BLaER1 treated with 17β-estradiol and CSF1 and Interleukin-3, amounts not matched to agents 10 nM and 100 nM (cell line): ENCODE results near the gene FCER1G.

ENCODE experiments used
- H3K27ac ChIP-seq, 11 experiments: shearing (Covaris generic); formaldehyde crosslinking; 2 replicates each; pipeline ENCODE4 v1.8.1; 2022
- H3K27me3 ChIP-seq, 11 experiments: shearing (Covaris generic); formaldehyde crosslinking; 2 replicates each; pipeline ENCODE4 v1.8.1; 2022
- H3K36me3 ChIP-seq, 11 experiments: shearing (Covaris generic); formaldehyde crosslinking; 2 replicates each; pipeline ENCODE4 v1.8.1; 2022
- H3K4me1 ChIP-seq, 10 experiments: shearing (Covaris generic); formaldehyde crosslinking; 2 replicates each; pipeline ENCODE4 v1.8.1; 2022
- H3K4me2 ChIP-seq, 11 experiments: shearing (Covaris generic); formaldehyde crosslinking; 2 replicates each; pipeline ENCODE4 v1.8.1; 2022
- H3K4me3 ChIP-seq, 10 experiments: shearing (Covaris generic); formaldehyde crosslinking; 2 replicates each; pipeline ENCODE4 v1.8.1; 2022
- H3K9ac ChIP-seq, 11 experiments: shearing (Covaris generic); formaldehyde crosslinking; 2 replicates each; pipeline ENCODE4 v1.8.1; 2022
- H3K9me3 ChIP-seq, 11 experiments: shearing (Covaris generic); formaldehyde crosslinking; replicated peaks in 1 of 11; 2 replicates each; pipeline ENCODE4 v1.8.1; 2022
- H4K20me1 ChIP-seq, 11 experiments: shearing (Covaris generic); formaldehyde crosslinking; 2 replicates each; pipeline ENCODE4 v1.8.1; 2022
- Cebpa-rat ChIP-seq, 11 experiments: shearing (Covaris generic); IDR thresholded peaks; 2 replicates each; pipeline ENCODE4 v1.8.1; 2022

FCER1G gene

DNA sequence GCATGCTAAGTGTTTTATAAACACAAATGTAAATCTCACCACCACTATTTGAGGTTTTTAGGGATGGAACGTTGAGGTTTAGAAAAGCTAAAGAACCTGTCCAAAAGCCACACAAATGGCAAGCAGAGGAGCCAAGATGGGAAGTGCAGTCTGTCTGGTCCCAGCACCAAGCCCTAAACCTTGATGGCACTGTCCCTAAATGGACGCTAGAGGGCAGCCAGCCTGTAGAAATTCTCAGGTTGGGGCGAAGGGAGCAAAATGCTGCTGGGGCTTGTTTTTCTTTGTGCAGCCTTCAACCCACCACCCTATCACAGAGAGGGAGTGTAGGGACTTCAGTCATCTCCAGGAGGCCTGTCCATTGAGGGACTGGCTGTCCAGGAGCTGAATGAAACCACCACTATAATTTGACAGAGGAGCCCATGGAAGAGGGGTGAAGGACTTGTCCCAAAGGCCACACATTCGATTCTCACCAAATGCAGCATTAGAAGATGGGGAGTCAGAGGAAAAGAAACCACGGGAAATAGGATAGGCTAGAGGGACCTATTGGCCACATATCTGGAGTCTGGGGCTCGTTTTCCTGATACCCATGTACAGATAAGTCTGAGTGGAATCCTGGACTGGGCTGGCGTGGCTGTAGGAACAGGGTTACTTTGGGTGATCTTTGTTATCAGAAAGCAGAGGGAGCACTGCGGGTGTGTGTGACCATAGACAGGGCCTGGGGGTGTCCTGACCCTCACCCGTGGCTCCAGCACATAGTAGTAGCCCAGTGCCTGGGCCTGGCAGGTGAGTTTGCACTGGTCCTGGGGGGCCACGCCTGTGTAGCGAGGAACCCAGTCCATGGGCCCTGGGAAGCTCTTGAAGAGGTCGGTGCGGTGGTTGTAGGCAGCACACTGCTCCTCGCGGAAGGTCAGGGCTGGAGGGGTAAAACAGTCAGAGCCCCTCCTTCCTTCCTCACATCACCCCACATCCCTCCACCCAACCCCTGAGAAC, 22.3 kb upstream of the FCER1G start:
- Histone ChIP-seq H3K27ac (peak overlapping the region in 8 of 11 experiments; percentile 11 to 46 (median 22); a peak in 11 of 22 replicates), H3K4me1 (peaks cover 56 to 96% (median 69%) of the 10 kb centered on the region in 10 experiments), H3K4me2 (peak overlapping the region; percentile 48 to 94 (median 72)), H4K20me1 (no peaks in the 10 kb centered on the region), H3K9me3 (no peaks in the 10 kb centered on the region), H3K36me3 (no peaks in the 10 kb centered on the region), H3K4me3 (no peak overlapping the region), H3K9ac (peak overlapping the region in 10 of 11 experiments; percentile 2 to 50 (median 28); a peak in 10 of 22 replicates), H3K27me3 (no peaks in the 10 kb centered on the region)
- no peak for TF ChIP-seq Cebpa-rat (IDR thresholded peaks at IDR 0.05)

DNA sequence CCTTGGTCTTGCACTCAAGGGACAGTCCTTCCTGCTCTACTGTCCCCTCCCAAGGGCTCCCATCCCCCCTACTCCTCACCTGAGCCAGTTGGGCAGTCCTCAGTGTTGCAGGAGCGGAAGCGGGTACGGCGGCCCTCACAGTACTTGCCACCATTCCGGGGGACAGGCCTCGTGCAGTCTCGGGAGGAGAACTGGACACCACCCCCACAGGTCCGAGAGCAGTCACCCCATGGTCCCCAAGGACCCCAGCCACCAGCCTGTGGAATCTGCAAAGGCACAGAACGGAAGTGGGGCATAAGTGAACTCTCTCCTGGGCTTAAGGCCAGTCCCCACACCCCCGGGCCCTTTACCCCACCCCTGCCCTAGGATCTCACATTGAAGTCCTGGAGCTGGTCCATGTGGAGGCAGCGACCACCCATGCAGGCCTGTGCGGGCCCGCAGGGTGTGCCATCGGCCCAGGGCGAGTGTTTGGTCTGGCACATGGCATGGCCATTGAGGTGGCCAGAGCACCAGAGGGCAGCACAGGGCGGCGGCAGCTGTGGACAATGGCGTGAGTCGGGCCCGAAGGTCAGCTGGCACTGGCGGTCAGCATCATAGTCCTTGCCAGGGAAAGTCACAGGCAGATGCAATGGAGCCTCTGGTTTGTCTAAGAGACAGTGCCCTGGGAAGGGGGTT, 21.4 kb upstream of the FCER1G start:
- peak overlapping the region in 9 of 11 experiments; percentile 2 to 50 (median 30); a peak in 8 of 22 replicates for H3K9ac ChIP-seq
- no peaks in the 10 kb centered on the region for H3K36me3 ChIP-seq
- H3K4me2 ChIP-seq: peak overlapping the region; percentile 48 to 94 (median 72)
- H3K4me1 ChIP-seq: peaks cover 53 to 96% (median 72%) of the 10 kb centered on the region in 10 experiments
- H3K4me3 ChIP-seq: no peak overlapping the region
- peak overlapping the region in 8 of 11 experiments; percentile 11 to 46 (median 22); a peak in 12 of 22 replicates for H3K27ac ChIP-seq
- no peak for TF ChIP-seq Cebpa-rat (IDR thresholded peaks at IDR 0.05)
- no peaks in the 10 kb centered on the region for H4K20me1 ChIP-seq
- no peaks in the 10 kb centered on the region for H3K9me3 ChIP-seq
- H3K27me3 ChIP-seq: no peaks in the 10 kb centered on the region

DNA sequence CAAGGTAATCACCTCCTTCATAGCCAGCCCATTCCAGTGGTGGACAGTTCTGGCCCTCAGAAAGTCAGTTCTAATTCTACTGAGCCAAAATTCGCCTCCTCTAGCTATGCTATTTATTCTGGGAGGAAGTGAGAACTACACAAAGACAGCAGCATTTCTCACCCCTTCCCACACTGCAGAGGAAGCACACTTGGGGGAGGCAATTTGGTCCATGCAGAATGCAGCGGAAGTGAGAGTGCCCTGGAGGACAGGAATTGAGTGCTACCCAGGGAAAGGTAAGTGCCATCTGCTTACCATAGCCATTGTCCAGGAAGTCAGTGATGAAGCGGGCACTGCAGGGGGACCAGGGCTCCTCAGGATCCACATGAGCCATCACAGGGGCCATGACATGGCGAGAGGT, 19.9 kb upstream of the FCER1G start:
- Histone ChIP-seq H3K9me3 (no peaks in the 10 kb centered on the region), H3K36me3 (no peaks in the 10 kb centered on the region), H3K9ac (peak overlapping the region in 3 of 11 experiments; percentile 3 to 32 (median 14); a peak in 3 of 22 replicates), H4K20me1 (no peaks in the 10 kb centered on the region), H3K27me3 (no peaks in the 10 kb centered on the region), H3K4me3 (no peak overlapping the region), H3K4me1 (peaks cover 59 to 100% (median 85%) of the 10 kb centered on the region in 10 experiments), H3K27ac (peak overlapping the region in 5 of 11 experiments; percentile 6 to 30 (median 26); a peak in 4 of 22 replicates), H3K4me2 (peak overlapping the region; percentile 10 to 94 (median 45); a peak in 21 of 22 replicates)
- TF ChIP-seq Cebpa-rat (IDR thresholded peaks at IDR 0.05): no peak

DNA sequence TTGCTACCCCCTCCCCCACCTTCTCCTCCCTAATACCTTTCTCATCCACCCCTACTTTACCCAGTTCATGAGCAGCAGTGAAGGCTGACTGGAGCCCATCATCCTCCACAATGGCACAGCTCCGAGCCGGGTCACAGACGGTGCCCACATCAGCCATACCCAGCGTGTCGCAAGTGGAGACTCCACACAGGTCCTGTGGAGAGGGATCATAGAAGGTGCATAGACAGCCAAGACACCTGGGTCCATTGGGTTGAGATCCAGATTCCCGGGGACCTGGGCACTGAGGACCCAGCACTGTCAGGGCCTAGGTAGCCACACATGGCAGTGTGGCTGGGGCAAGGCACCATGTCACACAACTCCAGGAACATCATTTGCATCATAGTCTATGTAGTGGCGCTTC, 19.0 kb upstream of the FCER1G start:
- H3K27me3 ChIP-seq: no peaks in the 10 kb centered on the region
- no peaks in the 10 kb centered on the region for H4K20me1 ChIP-seq
- H3K9ac ChIP-seq: no peak overlapping the region
- H3K9me3 ChIP-seq: no peaks in the 10 kb centered on the region
- H3K36me3 ChIP-seq: no peaks in the 10 kb centered on the region
- peaks cover 68 to 100% (median 88%) of the 10 kb centered on the region in 10 experiments for H3K4me1 ChIP-seq
- TF ChIP-seq Cebpa-rat (IDR thresholded peaks at IDR 0.05): no peak
- H3K4me3 ChIP-seq: no peak overlapping the region
- H3K27ac ChIP-seq: peak overlapping the region in 3 of 11 experiments; percentile 49 to 71 (median 50); a peak in 4 of 22 replicates
- peak overlapping the region; percentile 44 to 94 (median 78); a peak in 19 of 22 replicates for H3K4me2 ChIP-seq

DNA sequence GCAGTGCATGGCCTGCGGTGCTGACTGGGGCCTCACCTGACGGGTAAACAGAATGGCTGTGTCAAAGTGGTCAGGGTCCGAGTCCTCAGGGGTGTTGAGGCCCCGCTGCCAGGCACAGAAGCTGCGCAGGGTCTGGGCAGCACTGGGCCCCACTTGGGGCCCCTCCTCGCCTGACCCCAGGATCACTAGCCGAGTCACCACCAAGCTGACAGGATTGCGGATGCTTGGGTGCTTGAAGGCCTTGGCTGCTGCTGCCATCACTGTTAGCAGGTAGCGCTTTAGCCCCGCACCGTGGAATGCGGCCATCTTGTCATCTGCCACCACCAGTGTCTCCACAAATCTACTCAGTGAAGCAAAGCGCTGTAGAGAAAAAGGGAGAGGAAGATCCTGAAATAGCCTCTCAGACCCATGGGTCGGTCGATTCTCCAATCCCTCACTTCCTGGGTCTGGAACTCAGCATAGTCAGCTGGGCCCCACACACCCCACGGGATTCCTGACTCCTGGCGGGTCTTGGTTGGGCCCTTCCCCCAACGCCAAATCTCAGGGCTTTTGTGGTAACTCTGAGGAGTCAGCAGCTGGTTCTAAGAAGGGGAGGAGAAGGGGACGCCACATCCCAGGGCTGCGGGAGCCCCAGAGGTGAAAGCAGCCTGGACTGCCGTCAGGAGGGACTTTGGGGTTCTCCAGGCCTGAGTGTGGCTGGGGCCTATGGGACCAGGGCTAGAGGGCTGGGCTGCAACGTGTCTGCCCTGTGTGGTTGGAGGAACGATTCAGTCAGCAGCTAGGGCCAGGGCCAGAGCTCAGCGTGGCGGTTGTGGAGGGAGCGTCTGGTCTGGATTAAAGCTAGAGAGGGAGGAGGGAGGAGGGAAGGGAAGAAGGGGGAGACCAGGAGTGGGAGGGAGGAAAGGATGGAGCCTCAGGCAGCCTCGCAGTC, 18.3 kb upstream of the FCER1G start:
- H3K36me3 ChIP-seq: no peaks in the 10 kb centered on the region
- H3K4me2 ChIP-seq: peak overlapping the region; percentile 44 to 94 (median 78)
- H4K20me1 ChIP-seq: no peaks in the 10 kb centered on the region
- no peak overlapping the region for H3K4me3 ChIP-seq
- TF ChIP-seq Cebpa-rat (IDR thresholded peaks at IDR 0.05): no peak
- H3K9ac ChIP-seq: peak overlapping the region in 10 of 11 experiments; percentile 15 to 61 (median 34); a peak in 12 of 22 replicates
- peaks cover 75 to 100% (median 93%) of the 10 kb centered on the region in 10 experiments for H3K4me1 ChIP-seq
- H3K27ac ChIP-seq: peak overlapping the region in 10 of 11 experiments; percentile 16 to 71 (median 48); a peak in 21 of 22 replicates
- no peaks in the 10 kb centered on the region for H3K9me3 ChIP-seq
- no peaks in the 10 kb centered on the region for H3K27me3 ChIP-seq

DNA sequence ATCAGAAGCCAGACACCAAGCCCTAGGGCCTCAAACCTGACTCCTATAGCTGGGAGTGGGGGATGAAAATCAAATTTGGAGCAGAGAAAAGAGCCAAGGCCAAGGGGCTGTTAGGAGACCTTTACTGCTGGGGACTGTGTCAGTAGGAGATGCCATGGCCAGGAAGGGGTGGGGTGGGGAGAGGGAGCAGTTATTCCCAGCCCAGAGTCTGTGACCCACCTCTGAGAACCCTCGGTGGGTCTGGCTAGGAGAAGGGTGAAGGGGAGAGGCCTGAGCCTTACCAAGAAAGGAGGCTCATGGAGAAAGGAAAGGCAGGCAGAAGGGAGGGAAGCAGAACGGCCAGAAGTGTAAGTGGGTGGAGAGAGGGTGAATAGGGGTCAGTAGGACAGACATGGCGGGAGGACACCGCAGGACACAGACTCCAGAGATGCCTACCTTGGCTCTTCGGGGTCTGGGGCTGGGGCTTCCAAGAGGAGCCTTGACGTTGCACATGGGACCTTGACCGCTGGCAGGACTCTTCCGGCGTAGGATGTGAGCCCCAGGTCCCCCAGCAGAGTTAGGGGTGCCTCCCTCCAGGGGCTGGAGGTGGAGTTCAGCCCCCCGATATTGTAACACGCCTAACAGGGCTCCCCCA, 17.4 kb upstream of the FCER1G start:
- no peaks in the 10 kb centered on the region for H3K27me3 ChIP-seq
- H3K36me3 ChIP-seq: no peaks in the 10 kb centered on the region
- peak overlapping the region in 7 of 11 experiments; percentile 16 to 71 (median 49); a peak in 11 of 22 replicates for H3K27ac ChIP-seq
- peak overlapping the region in 7 of 11 experiments; percentile 15 to 61 (median 34); a peak in 6 of 22 replicates for H3K9ac ChIP-seq
- H3K4me3 ChIP-seq: no peak overlapping the region
- H4K20me1 ChIP-seq: no peaks in the 10 kb centered on the region
- TF ChIP-seq Cebpa-rat (IDR thresholded peaks at IDR 0.05): no peak
- H3K4me2 ChIP-seq: peak overlapping the region; percentile 44 to 94 (median 78)
- H3K4me1 ChIP-seq: peaks cover 75 to 94% (median 92%) of the 10 kb centered on the region in 10 experiments
- no peaks in the 10 kb centered on the region for H3K9me3 ChIP-seq

DNA sequence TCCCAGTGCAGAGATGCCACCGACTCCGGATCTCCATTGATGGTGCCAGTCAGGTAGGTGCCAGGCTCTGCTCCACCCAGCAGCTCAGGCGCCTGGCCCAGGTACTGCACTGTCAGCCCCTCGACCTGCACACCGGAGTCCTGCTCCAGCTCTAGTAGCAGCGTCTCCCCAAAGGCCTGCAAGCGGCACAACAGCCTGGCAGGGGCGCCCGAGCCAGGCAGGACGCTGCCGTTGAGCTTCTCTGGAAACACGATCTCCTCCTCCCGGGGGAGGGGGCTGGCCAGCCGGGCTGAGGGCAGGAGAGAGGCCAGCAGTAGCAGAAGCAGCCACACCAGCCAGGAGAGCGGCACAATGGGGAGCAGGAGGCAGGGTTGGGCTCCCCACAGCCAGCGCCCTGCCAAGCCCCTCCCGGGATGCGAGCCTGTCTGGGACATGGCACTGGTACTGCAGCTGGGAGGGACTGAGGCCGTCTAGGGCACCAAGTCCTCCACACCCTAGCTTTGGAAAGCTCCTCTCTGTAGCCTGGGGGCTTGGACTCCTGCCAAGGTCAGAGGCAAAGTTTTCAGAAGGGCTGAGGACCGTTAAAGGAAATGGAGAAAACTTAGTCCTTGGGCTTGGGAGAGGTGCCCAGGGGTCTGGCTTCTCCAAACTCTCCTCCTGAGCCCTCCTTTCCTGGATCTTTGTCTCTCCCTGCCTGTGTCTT, 16.8 kb upstream of the FCER1G start:
- Histone ChIP-seq H4K20me1 (no peaks in the 10 kb centered on the region), H3K27ac (peak overlapping the region in 1 of 11 experiments; percentile 4; a peak in 1 of 22 replicates), H3K36me3 (peaks cover 0 to 3% (median 2%) of the 10 kb centered on the region in 11 experiments; a peak in 13 of 22 replicates), H3K9ac (peak overlapping the region in 3 of 11 experiments; percentile 12 to 22 (median 13); a peak in 1 of 22 replicates), H3K27me3 (no peaks in the 10 kb centered on the region), H3K4me3 (no peak overlapping the region), H3K4me1 (peaks cover 75 to 94% (median 92%) of the 10 kb centered on the region in 10 experiments), H3K9me3 (no peaks in the 10 kb centered on the region), H3K4me2 (peak overlapping the region; percentile 16 to 94 (median 78); a peak in 19 of 22 replicates)
- no peak for TF ChIP-seq Cebpa-rat (IDR thresholded peaks at IDR 0.05)
